DMS 273 (cell line): Measurements from ENCODE around the gene NKIRAS1.
"Not testable (repeated sequence)": the region's sequence is repeated elsewhere in the genome, so short reads cannot be mapped to it uniquely, and the experiment has no call there.

Experiments
- DNase-seq: peaks from one replicate; lab custom pipeline; 2025; ENCODE audit not compliant: unreplicated experiment; lab: John Stamatoyannopoulos, UW

The NKIRAS1 gene

GRCh38 chr3:23911397-23911796 lies 5.4 kb downstream of the NKIRAS1 start:
- no peak for DNase-seq

- DNase-seq: no peak
These were observed 7.4 kb downstream of the NKIRAS1 start for GRCh38 chr3:23909341-23909740.

GRCh38 chr3:23904545-23904944 lies 12.2 kb downstream of the NKIRAS1 start:
- DNase-seq: no peak

- no peak for DNase-seq
These were observed 16.0 kb downstream of the NKIRAS1 start for GRCh38 chr3:23900744-23901143.

- DNase-seq: no peak
These were observed 21.6 kb downstream of the NKIRAS1 start for GRCh38 chr3:23895181-23895580.

GRCh38 chr3:23894254-23895061 lies 22.3 kb downstream of the NKIRAS1 start:
- DNase-seq: no peak

GRCh38 chr3:23889950-23890349 lies 26.8 kb downstream of the NKIRAS1 start:
- DNase-seq: no peak

GRCh38 chr3:23889386-23889785 lies 27.4 kb downstream of the NKIRAS1 start:
- no peak for DNase-seq

- DNase-seq: peak; percentile 31
These were observed 28.1 kb downstream of the NKIRAS1 start for GRCh38 chr3:23888617-23889228.

- DNase-seq: no peak
These were observed 30.5 kb downstream of the NKIRAS1 start for GRCh38 chr3:23886311-23886710.

GRCh38 chr3:23885210-23885609 lies 31.6 kb downstream of the NKIRAS1 start:
- DNase-seq: no peak

- DNase-seq: peak; percentile 11
These were observed 32.3 kb downstream of the NKIRAS1 start for GRCh38 chr3:23884481-23884880.

GRCh38 chr3:23882487-23882918 lies 34.3 kb downstream of the NKIRAS1 start:
- DNase-seq: no peak

- DNase-seq: not testable (repeated sequence)
These were observed 34.8 kb downstream of the NKIRAS1 start for GRCh38 chr3:23881993-23882392.

GRCh38 chr3:23880703-23881339 lies 36.0 kb downstream of the NKIRAS1 start:
- no peak for DNase-seq

- DNase-seq: no peak
These were observed 37.3 kb downstream of the NKIRAS1 start for GRCh38 chr3:23879485-23879884.

GRCh38 chr3:23877329-23877980 lies 39.3 kb downstream of the NKIRAS1 start:
- DNase-seq: peak; percentile 13

- no peak for DNase-seq
These were observed 39.9 kb downstream of the NKIRAS1 start for GRCh38 chr3:23876923-23877322.

GRCh38 chr3:23875113-23875725 lies 41.6 kb downstream of the NKIRAS1 start:
- no peak for DNase-seq

- DNase-seq: no peak
These were observed 42.3 kb downstream of the NKIRAS1 start for GRCh38 chr3:23874359-23875112.
